ENCODE measurements around the gene MYL12A.
"Not testable (repeated sequence)": the region's sequence is repeated elsewhere in the genome, so short reads cannot be mapped to it uniquely, and the experiment has no call there.

Gene MYL12A

GRCh38 chr18:3218819-3219218, 28.8 kb upstream of the MYL12A start:
- H2AFZ ChIP-seq (ENCODE audit: low read length): no peak overlapping the region
- no peaks in the 10 kb centered on the region for H3K79me2 ChIP-seq (ENCODE audit: insufficient read depth, low read length)
- peaks cover under 1% of the 10 kb centered on the region for H3K4me1 ChIP-seq (ENCODE audit: insufficient read depth, low read length, severe bottlenecking)
- H3K4me2 ChIP-seq (ENCODE audit: low read length): no peak overlapping the region
- H3K27ac ChIP-seq (ENCODE audit: low read depth, low read length, poor library complexity, severe bottlenecking): no peak overlapping the region
- H4K20me1 ChIP-seq (ENCODE audit: insufficient read depth, low read length): no peaks in the 10 kb centered on the region
- H3K4me3 ChIP-seq (ENCODE audit: low read depth, low read length, poor library complexity, severe bottlenecking): no peak overlapping the region
- H3K36me3 ChIP-seq (ENCODE audit: insufficient read depth, low read length): no peaks in the 10 kb centered on the region
- no peak overlapping the region for H3K9ac ChIP-seq (ENCODE audit: low read length)
- H3K27me3 ChIP-seq (ENCODE audit: insufficient read depth, low read length): no peaks in the 10 kb centered on the region
- no peaks in the 10 kb centered on the region for H3F3A ChIP-seq (ENCODE audit: insufficient read depth, low read length)
- no peaks in the 10 kb centered on the region for H3K9me2 ChIP-seq (ENCODE audit: low read depth, low read length)
- TF ChIP-seq EZH2 (IDR thresholded peaks at IDR 0.05; ENCODE audit: borderline replicate concordance, low read length) (no peak), CTCF (IDR thresholded peaks at IDR 0.05; ENCODE audit: low read length) (no peak)
- H3K9me3 ChIP-seq (ENCODE audit: low read length): no peaks in the 10 kb centered on the region

- Histone ChIP-seq H2AFZ (ENCODE audit: low read length) (no peak overlapping the region), H3K9me3 (ENCODE audit: low read length) (no peaks in the 10 kb centered on the region), H3K27me3 (ENCODE audit: insufficient read depth, low read length) (no peaks in the 10 kb centered on the region), H3K36me3 (ENCODE audit: insufficient read depth, low read length) (no peaks in the 10 kb centered on the region), H3F3A (ENCODE audit: insufficient read depth, low read length) (no peaks in the 10 kb centered on the region), H3K4me1 (ENCODE audit: insufficient read depth, low read length, severe bottlenecking) (no peaks in the 10 kb centered on the region), H3K4me2 (ENCODE audit: low read length) (no peak overlapping the region), H3K9ac (ENCODE audit: low read length) (no peak overlapping the region), H3K79me2 (ENCODE audit: insufficient read depth, low read length) (no peaks in the 10 kb centered on the region), H3K27ac (ENCODE audit: low read depth, low read length, poor library complexity, severe bottlenecking) (no peak overlapping the region), H3K9me2 (ENCODE audit: low read depth, low read length) (no peaks in the 10 kb centered on the region), H3K4me3 (ENCODE audit: low read depth, low read length, poor library complexity, severe bottlenecking) (no peak overlapping the region), H4K20me1 (ENCODE audit: insufficient read depth, low read length) (no peaks in the 10 kb centered on the region)
- TF ChIP-seq EZH2 (IDR thresholded peaks at IDR 0.05; ENCODE audit: borderline replicate concordance, low read length) (no peak), CTCF (IDR thresholded peaks at IDR 0.05; ENCODE audit: low read length) (no peak)
Observed at GRCh38 chr18:3219241-3219630, 28.4 kb upstream of the MYL12A start.

GRCh38 chr18:3219631-3220335, 27.8 kb upstream of the MYL12A start, which contains the start of gene MYOM1:
Gene MYOM1, minus strand, starts transcription at chr18:3219968. Its CDS starts 4,745 bp downstream, at chr18:3215223.
- no peak within 1 kb of the TSS for H3K9ac ChIP-seq (ENCODE audit: low read length)
- no peaks in the 10 kb centered on the region for H3K4me1 ChIP-seq (ENCODE audit: insufficient read depth, low read length, severe bottlenecking)
- no peaks in the 10 kb centered on the region for H4K20me1 ChIP-seq (ENCODE audit: insufficient read depth, low read length)
- H3K27me3 ChIP-seq (ENCODE audit: insufficient read depth, low read length): no peaks in the 10 kb centered on the region
- no peak within 1 kb of the TSS for H2AFZ ChIP-seq (ENCODE audit: low read length)
- H3F3A ChIP-seq (ENCODE audit: insufficient read depth, low read length): no peaks in the 10 kb centered on the region
- TF ChIP-seq EZH2 (IDR thresholded peaks at IDR 0.05; ENCODE audit: borderline replicate concordance, low read length) (no peak), CTCF (IDR thresholded peaks at IDR 0.05; ENCODE audit: low read length) (no peak)
- H3K9me2 ChIP-seq (ENCODE audit: low read depth, low read length): no peaks in the 10 kb centered on the region
- H3K79me2 ChIP-seq (ENCODE audit: insufficient read depth, low read length): no peaks in the 10 kb centered on the region
- H3K36me3 ChIP-seq (ENCODE audit: insufficient read depth, low read length): no peaks in the 10 kb centered on the region
- no peaks in the 10 kb centered on the region for H3K9me3 ChIP-seq (ENCODE audit: low read length)
- no peak within 1 kb of the TSS for H3K4me3 ChIP-seq (ENCODE audit: low read depth, low read length, poor library complexity, severe bottlenecking)
- H3K27ac ChIP-seq (ENCODE audit: low read depth, low read length, poor library complexity, severe bottlenecking): no peak within 1 kb of the TSS
- H3K4me2 ChIP-seq (ENCODE audit: low read length): no peak within 1 kb of the TSS

- H3K79me2 ChIP-seq (ENCODE audit: insufficient read depth, low read length); H4K20me1 ChIP-seq (ENCODE audit: insufficient read depth, low read length); H3K4me2 ChIP-seq (ENCODE audit: low read length): not testable (repeated sequence)
Observed at GRCh38 chr18:3220868-3221267, 26.7 kb upstream of the MYL12A start.

More at GRCh38 chr18:3220868-3221267, 26.7 kb upstream of the MYL12A start:
- not testable (repeated sequence) for H3K9me3 ChIP-seq (ENCODE audit: low read length); H2AFZ ChIP-seq (ENCODE audit: low read length); H3K9me2 ChIP-seq (ENCODE audit: low read depth, low read length); H3K27ac ChIP-seq (ENCODE audit: low read depth, low read length, poor library complexity, severe bottlenecking); H3K27me3 ChIP-seq (ENCODE audit: insufficient read depth, low read length); H3K36me3 ChIP-seq (ENCODE audit: insufficient read depth, low read length); H3F3A ChIP-seq (ENCODE audit: insufficient read depth, low read length); H3K4me1 ChIP-seq (ENCODE audit: insufficient read depth, low read length, severe bottlenecking); H3K9ac ChIP-seq (ENCODE audit: low read length); H3K4me3 ChIP-seq (ENCODE audit: low read depth, low read length, poor library complexity, severe bottlenecking)

Measured in OCI-LY1 (cell line).